ENCODE data around the gene KIFC3.

KIFC3 gene

DNA sequence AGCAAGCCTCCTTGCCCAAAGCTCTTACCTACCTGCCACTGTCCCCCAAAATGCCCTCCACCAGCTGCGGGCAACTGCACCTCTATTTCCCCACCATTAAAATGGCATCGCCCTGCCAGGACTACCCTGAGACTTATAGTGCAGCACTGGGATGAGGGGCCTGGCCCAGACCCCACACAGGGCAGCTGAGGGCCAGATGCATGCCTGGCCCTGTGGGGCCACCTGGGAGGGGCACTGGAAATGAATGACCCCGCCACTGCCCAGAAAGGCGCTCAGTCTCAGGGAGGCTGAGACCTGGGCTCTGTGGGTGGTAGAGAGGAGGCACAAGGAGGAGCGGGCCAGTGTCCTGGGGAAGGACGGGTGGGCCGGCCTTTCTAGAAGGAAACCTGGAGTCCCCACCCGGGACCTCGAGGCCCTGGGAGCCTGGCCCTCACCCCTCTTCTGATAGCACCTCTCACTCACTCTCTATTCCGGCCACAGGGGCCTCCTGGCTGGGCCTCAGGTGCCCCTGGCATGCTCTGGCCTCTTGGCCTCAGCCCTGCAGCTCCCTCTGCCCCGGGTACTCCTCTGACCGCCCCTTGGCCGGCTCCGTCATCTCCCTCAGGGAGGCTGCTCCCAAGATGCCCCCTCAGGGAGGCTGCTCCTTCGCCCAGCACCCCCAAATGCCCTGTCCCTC, 39.8 kb downstream of the KIFC3 start:
- DNase-seq: no peak

- no peak for DNase-seq
These were observed 40.3 kb downstream of the KIFC3 start for GRCh38 chr16:57761957-57762356.

- no peak for DNase-seq
These were observed 41.0 kb downstream of the KIFC3 start for GRCh38 chr16:57761301-57761700.

GRCh38 chr16:57760357-57761160, 41.7 kb downstream of the KIFC3 start:
- no peak for DNase-seq

GRCh38 chr16:57759541-57760356, 42.5 kb downstream of the KIFC3 start:
- DNase-seq: no peak

GRCh38 chr16:57759131-57759530, 43.2 kb downstream of the KIFC3 start:
- no peak for DNase-seq

GRCh38 chr16:57758331-57759117, 43.8 kb downstream of the KIFC3 start:
- DNase-seq: no peak

DNA sequence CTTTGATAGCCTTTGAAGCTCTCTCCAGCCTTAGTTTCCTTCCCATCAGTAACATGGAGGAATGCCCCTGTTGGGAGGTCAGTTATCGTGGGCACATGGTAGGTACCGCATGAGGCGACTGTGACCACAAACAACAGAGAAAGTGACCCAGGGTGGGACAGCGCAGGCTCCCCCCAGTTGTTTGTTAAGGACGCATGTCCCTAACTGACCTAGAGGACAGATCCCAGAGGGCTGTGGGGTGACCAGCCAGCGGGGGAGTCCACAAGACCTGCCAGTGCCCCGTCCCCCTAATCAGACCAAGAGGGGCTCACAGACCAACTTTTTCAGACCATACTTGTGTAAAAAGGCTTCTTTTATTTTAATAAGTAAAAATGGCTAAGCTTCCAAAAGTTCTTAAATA, 44.4 kb downstream of the KIFC3 start:
- no peak for DNase-seq

DNA sequence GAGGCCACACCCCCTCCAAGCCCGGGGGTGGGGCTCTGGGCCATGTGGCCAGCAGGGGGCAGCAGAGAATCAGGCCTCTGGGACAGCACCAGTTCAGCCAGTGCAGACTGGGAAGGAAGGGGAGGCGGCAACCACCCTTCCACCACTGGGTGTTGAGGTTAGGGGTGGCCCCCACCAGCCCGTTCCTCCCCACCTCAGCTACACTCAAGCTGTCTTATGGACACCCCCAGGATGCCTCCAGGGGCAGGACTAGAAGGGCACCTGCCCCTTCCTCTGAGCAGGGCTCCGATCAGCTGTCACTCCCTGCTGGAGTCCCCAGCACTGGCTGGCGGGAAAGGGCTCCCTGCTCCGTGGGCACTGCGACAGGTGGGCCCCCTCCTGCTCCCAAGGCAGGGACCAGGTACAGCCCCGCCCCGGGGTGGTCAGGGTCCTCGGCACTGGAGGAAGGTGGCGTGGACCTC, 44.9 kb downstream of the KIFC3 start:
- no peak for DNase-seq

DNA sequence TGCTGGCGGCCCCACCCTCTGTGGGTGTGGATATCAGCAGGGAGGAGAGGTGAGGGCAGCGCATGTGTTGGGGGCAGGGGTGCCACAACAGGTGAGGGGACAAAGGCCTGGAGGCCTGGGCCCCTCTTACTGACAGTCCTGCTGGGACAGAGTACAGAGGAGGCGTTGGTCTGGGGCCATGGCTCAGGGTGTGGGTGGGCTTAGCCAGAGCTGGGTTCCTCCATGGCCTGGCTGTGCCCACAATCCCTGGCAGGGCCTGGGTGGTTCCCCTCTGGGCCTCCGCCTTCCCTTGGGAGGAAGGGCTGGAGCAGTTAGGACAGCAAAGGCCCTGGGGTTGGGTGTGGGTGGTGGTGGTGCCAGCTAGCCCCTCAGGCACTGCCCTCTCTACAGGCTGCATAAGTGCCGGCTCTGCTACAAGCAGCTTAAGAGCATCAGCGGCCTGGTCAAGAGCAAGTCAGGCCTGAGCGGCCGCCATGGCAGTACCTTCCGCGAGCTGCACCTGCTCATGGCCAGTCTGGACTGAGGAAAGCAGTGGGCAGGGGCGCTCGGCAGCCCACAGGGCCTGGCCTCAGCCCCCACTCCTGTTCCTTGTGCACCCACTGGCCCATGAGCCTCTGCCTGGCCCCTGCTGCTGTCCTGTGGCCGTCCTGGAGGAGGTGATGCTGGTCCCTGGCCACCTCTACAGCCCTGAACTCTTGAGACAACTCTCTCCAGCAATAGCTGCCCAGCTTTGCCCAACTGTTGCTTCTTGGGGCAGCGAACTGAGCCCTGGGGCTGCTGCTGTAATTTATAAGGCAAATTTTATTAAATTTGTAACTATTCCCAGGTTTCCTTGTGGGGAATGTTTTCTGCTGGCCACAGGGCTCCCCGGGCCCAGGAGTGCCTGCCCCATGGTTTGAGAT, 45.6 kb downstream of the KIFC3 start:
- DNase-seq: no peak

DNA sequence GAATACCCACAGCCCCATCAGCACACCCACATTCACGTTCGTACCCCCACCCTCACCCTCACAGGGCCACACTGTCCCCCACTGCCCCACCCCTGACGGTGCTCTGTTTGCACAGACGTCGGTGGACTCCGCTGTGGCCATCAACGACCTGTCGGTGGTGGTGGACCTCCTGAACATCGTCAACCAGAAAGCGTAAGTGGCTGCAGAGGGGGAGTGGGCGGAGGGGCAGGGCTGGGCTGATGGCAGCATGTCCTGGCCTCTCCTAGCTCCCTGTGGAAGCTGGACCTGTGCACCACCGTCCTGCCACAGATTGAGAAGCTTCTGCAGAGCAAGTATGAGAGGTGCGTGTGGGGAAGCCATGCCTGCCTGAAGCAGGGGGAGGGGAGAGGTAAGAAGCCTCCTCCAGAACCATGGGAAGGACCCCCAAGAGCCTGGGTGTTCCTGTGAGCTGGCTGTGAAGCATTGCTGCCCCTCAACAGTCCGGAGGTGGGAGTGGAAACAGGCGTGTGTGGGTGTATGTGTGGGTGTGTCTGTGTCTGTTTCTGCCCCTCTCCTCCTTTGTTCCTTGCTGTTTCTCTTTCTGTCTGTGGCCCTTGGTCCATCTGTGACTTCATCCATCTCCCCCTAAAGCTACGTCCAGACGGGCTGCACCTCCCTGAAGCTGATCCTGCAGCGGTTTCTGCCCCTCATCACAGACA, 46.4 kb downstream of the KIFC3 start:
- DNase-seq: no peak

- no peak for DNase-seq
These were observed 47.1 kb downstream of the KIFC3 start for GRCh38 chr16:57755061-57755684.

- DNase-seq: no peak
These were observed 47.8 kb downstream of the KIFC3 start for GRCh38 chr16:57754354-57755060.

- DNase-seq: no peak
These were observed 48.6 kb downstream of the KIFC3 start for GRCh38 chr16:57753448-57754353.

GRCh38 chr16:57752581-57753447, 49.5 kb downstream of the KIFC3 start:
- no peak for DNase-seq

GRCh38 chr16:57752203-57752580, 50.1 kb downstream of the KIFC3 start:
- DNase-seq: no peak

GRCh38 chr16:57751539-57752202, 50.6 kb downstream of the KIFC3 start:
- no peak for DNase-seq
